B cell (primary cell): Measurements from ENCODE around the gene FBXL20. TPM values are rescaled to one million over a fixed set of nuclear protein-coding genes. Genes with fewer than 3 reads are reported as not detected.
A peak's percentile ranks its signal among the peaks of the same experiment; 100 is the strongest.

Source experiments
- ATAC-seq: fragments of 200-7000 bp; cut with Tn5 transposase; one replicate; pipeline ENCODE4 v1.10.0; 2021; ENCODE audit warnings: low read depth, mild to moderate bottlenecking, moderate number of reproducible peaks, moderate library complexity
- CTCF ChIA-PET: fragments of 350-600 bp; sonication (Branson Sonifier 250); formaldehyde crosslinking; loops from one replicate; lab custom pipeline; 2021; ENCODE audit warnings: antibody characterized with exemption, inconsistent platforms; lab: Charles Lee
- POLR2A ChIA-PET: fragments of 350-600 bp; sonication (Branson Sonifier 250); formaldehyde crosslinking; loops from one replicate; lab custom pipeline; 2021; ENCODE audit warnings: antibody characterized with exemption; lab: Charles Lee
- DNase-seq: peaks from one replicate; pipeline ENCODE4 v3.0.0; 2013
- H2AFZ ChIP-seq: 2 replicates; pipeline ENCODE4 v1.6.1; 2012; ENCODE audit warnings: mild to moderate bottlenecking, low read depth, low read length; ENCODE audit not compliant: insufficient read depth, poor library complexity, severe bottlenecking
- H3K27ac ChIP-seq, 2 donors: 1 replicate in 1 of 2; 2 replicates in 1 of 2; pipeline ENCODE4 v1.5.1; 2012 to 2013; ENCODE audit warnings: low read length in 2 of 2, mild to moderate bottlenecking in 2 of 2, moderate library complexity in 1 of 2
- H3K27me3 ChIP-seq, 4 experiments: fragments of 200-600 bp in 1 of 4; sonication (generic) in 1 of 4; replicated peaks in 1 of 4; 1 replicate in 2 of 4; 2 replicates in 2 of 4; pipeline versions ENCODE4 v1.6.1 to v1.7.0; 2013 to 2016; ENCODE audit warnings: low read length in 3 of 4, mild to moderate bottlenecking in 2 of 4, mixed read lengths in 1 of 4, moderate library complexity in 1 of 4; ENCODE audit not compliant: insufficient read depth in 4 of 4, control insufficient read depth in 3 of 4; ENCODE audit errors: control extremely low read depth in 1 of 4
- H3K36me3 ChIP-seq, 2 experiments: replicated peaks in 1 of 2; 1 replicate in 1 of 2; 2 replicates in 1 of 2; pipeline versions ENCODE4 v1.6.1 to v1.7.1; 2013; ENCODE audit warnings: low read length in 1 of 2; ENCODE audit not compliant: insufficient read depth in 2 of 2, control insufficient read depth in 1 of 2; ENCODE audit errors: control extremely low read depth in 1 of 2, extremely low read depth in 1 of 2
- H3K4me1 ChIP-seq, 2 donors: fragments of 200-600 bp in 1 of 2; sonication (generic) in 1 of 2; 1 replicate in 1 of 2; 2 replicates in 1 of 2; pipeline versions ENCODE4 v1.5.1 to v1.6.1; 2013 to 2017; ENCODE audit warnings: low read length in 2 of 2; ENCODE audit not compliant: control insufficient read depth in 2 of 2, insufficient read depth in 2 of 2
- H3K4me2 ChIP-seq: replicated peaks from 2 replicates; pipeline ENCODE3; 2012; ENCODE audit warnings: mild to moderate bottlenecking, low read depth, low read length; ENCODE audit not compliant: poor library complexity, severe bottlenecking
- H3K4me3 ChIP-seq, 5 experiments: fragments of 200-600 bp in 1 of 5; sonication (generic) in 1 of 5; 1 replicate in 3 of 5; 2 replicates in 2 of 5; pipeline versions ENCODE4 v1.5.1 to v1.7.0; 2011 to 2016; ENCODE audit warnings: low read length in 4 of 5, mild to moderate bottlenecking in 4 of 5, low read depth in 2 of 5, control low read depth in 1 of 5, moderate library complexity in 1 of 5; ENCODE audit not compliant: insufficient read depth in 1 of 5; ENCODE audit errors: control extremely low read depth in 1 of 5, extremely low read depth in 1 of 5
- H3K79me2 ChIP-seq: fragments of 200-600 bp; sonication (generic); one replicate; pipeline ENCODE4 v1.6.0; 2016; ENCODE audit warnings: low read length; ENCODE audit not compliant: control insufficient read depth, insufficient read depth
- H3K9ac ChIP-seq: fragments of 200-600 bp; sonication (generic); 2 replicates; pipeline ENCODE4 v1.6.1; 2017; ENCODE audit warnings: mild to moderate bottlenecking, low read length, moderate library complexity
- H3K9me3 ChIP-seq, 3 donors: one replicate each; pipeline versions ENCODE4 v1.6.1 to v1.7.1; 2013; ENCODE audit warnings: low read length in 2 of 3; ENCODE audit not compliant: control insufficient read depth in 2 of 3, insufficient read depth in 1 of 3; ENCODE audit errors: control extremely low read depth in 1 of 3
- H4K20me1 ChIP-seq: 2 replicates; pipeline ENCODE4 v1.6.0; 2012; ENCODE audit warnings: mild to moderate bottlenecking, low read length; ENCODE audit not compliant: insufficient read depth, control insufficient read depth, poor library complexity, severe bottlenecking
- H3K27ac Mint-ChIP-seq: one replicate; pipeline ENCODE4 v1.8.0; 2021; ENCODE audit warnings: mixed read lengths
- H3K27me3 Mint-ChIP-seq: one replicate; pipeline ENCODE4 v1.8.0; 2021; ENCODE audit warnings: mixed read lengths
- H3K4me1 Mint-ChIP-seq: one replicate; pipeline ENCODE4 v1.8.0; 2021; ENCODE audit warnings: mixed read lengths
- H3K4me3 Mint-ChIP-seq: one replicate; pipeline ENCODE4 v1.8.0; 2021; ENCODE audit warnings: mixed read lengths
- H3K9me3 Mint-ChIP-seq: one replicate; pipeline ENCODE4 v1.8.0; 2022; ENCODE audit warnings: mixed read lengths; ENCODE audit not compliant: insufficient read depth
- EZH2 ChIP-seq: IDR thresholded peaks from 2 replicates; pipeline ENCODE4 v1.6.1; 2012; ENCODE audit warnings: borderline replicate concordance, low read depth, mild to moderate bottlenecking, moderate library complexity, low read length; ENCODE audit not compliant: insufficient read depth, poor library complexity, severe bottlenecking
- WGBS: methylation state at CpG from one replicate; pipeline ENCODE4 v1.1.5; 2013; ENCODE audit warnings: missing lambda C conversion rate; ENCODE audit not compliant: insufficient coverage; 5-methylcytosine and 5-hydroxymethylcytosine counted together
- intact Hi-C: fragments of 100-400 bp; cut with micrococcal nuclease; formaldehyde crosslinking; loops from one replicate; pipeline ENCODE4 v1.10.0; 2022
- polyA plus RNA-seq: library from polyadenylated mRNA; depleted of rRNA; stranded (reverse); fragments of >200 nt; gene quantifications from 2 replicates; pipeline ENCODE4 v1.2.3, GENCODE V29; 2012
- total RNA-seq, 2 donors: library from RNA; stranded (reverse); fragments of 120-200 nt in 1 of 2; gene quantifications; 1 replicate in 1 of 2; 2 replicates in 1 of 2; pipeline versions ENCODE4 v1.2.3 to v1.2.4, GENCODE V29; 2013 to 2022
- TF ChIP-seq, protein P1 (sequence below): fragments of 200-600 bp; IDR thresholded peaks from one replicate; pipeline ENCODE4 v1.8.0; 2022; ENCODE audit warnings: antibody characterized with exemption, mild to moderate bottlenecking

FBXL20 gene
- total and polyA plus RNA-seq, 2 donors (not counting 1 experiment from before 2014, with no cell fraction given) = 6.1 to 36.2 TPM

DNA sequence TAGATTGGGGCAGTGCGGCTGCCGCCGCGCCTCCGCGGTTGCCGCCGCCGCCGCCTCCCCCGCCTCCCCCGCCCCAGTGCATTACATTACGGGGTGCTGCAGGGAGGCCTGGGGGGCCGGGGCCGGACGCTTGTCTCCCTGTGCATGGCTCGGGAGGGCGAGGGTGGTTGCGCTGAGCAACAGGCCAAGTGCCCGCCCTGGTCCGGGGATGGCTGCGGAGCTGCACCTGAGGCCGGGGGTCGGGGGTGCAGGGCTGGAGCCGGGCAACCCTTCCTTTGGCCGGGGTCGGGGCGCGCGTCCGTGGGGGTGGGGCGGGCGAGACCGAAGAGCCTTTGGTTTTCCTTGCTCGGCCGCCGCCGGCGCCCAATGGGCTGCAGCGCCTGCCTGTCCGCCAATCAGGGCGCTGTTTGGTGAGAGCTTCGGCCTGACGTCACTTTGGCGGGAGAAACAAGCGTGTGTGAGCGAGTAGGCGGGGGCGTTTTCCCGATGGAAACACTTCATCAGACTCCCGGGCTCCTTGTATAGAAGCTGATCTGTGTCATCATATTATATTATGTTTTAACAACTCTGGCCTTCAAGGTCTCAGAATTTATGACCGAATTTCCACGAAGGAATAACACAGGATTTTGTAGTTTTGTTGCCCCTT is 941 bp upstream of the FBXL20 start:
- Mint-ChIP-seq H3K4me1 (peaks cover 18% of the 10 kb centered on the region), H3K9me3 (no peaks in the 10 kb centered on the region), H3K27me3 (no peaks in the 10 kb centered on the region), H3K27ac (peak overlapping the region; percentile 96), H3K4me3 (peak overlapping the region; percentile 91)
- POLR2A ChIA-PET = no interaction called here
- intact Hi-C loops = loop anchor here (1.0 to 10.0 kb wide), 5 partner anchors 48 to 582 kb away; partner anchors contain the start of genes CDK12, MED1, PSMD3 and RPL19
- Histone ChIP-seq H3K9me3 (no peaks in the 10 kb centered on the region), H3K4me2 (peak overlapping the region; percentile 91), H3K4me3 (peak overlapping the region; percentile 36 to 90 (median 84)), H3K27ac (peak overlapping the region in 1 of 2 donors; percentile 88), H3K9ac (peak overlapping the region; percentile 96), H3K27me3 (no peaks in the 10 kb centered on the region), H4K20me1 (peaks cover 18% of the 10 kb centered on the region), H3K79me2 (peaks cover 47% of the 10 kb centered on the region), H2AFZ (peak overlapping the region; percentile 94), H3K4me1 (peaks cover 14 to 15% of the 10 kb centered on the region in 2 donors), H3K36me3 (peaks cover 2 to 6% of the 10 kb centered on the region in 2 experiments)
- WGBS = under 1% methylated on average over 40 of the region's 53 CpGs
- peak; percentile 89 for DNase-seq
- TF ChIP-seq, protein P1, sequence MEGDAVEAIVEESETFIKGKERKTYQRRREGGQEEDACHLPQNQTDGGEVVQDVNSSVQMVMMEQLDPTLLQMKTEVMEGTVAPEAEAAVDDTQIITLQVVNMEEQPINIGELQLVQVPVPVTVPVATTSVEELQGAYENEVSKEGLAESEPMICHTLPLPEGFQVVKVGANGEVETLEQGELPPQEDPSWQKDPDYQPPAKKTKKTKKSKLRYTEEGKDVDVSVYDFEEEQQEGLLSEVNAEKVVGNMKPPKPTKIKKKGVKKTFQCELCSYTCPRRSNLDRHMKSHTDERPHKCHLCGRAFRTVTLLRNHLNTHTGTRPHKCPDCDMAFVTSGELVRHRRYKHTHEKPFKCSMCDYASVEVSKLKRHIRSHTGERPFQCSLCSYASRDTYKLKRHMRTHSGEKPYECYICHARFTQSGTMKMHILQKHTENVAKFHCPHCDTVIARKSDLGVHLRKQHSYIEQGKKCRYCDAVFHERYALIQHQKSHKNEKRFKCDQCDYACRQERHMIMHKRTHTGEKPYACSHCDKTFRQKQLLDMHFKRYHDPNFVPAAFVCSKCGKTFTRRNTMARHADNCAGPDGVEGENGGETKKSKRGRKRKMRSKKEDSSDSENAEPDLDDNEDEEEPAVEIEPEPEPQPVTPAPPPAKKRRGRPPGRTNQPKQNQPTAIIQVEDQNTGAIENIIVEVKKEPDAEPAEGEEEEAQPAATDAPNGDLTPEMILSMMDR = no peak
- TF ChIP-seq EZH2 = no peak
- CTCF ChIA-PET = interaction anchor here (0.6 to 1.4 kb wide), 2 partner anchors 49 to 157 kb away, joined by 3 to 4 read pairs; partner anchors contain the start of gene MED1
- ATAC-seq = peak; percentile 69
